Measurements from ENCODE around the gene KLHDC7B.
A peak's percentile ranks its signal among the peaks of the same experiment; 100 is the strongest.

Gene KLHDC7B

DNA sequence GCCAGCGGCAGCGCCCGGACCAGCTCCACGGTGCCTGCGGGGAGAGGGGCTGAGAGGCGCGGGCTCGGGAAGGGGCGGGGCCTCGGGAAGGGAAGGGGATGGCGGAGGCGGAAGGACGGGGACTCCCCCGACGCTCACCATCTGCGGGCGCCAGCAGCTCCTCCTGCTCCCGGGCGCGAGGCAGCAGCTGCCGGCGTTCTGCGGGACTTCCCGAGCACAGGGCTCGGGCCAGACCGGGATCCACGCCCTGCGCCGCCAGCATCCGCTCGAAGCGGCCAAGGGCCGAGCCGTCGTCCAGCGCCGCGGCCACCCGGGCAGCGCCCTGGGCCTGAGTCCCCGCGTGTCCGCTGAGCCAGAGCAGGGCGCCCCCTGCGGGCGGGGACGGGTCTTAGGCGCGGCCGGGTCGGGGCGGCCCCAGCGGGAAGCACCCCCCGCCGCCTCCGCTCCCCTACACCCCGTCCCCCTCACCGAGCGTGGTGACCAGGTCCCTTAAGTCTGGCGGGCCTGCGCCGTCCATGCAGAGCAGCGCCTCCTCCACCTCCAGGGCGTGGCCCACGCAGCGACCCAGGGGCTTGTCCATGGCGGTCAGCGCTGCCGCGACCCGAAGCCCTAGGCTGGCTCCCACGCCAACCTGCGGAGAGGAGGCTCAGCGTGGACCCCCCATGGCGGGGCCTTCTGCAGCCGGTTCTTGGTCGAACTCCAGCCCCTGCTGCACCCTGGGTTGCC is 19.4 kb upstream of the KLHDC7B start:
- peak overlapping the region; percentile 81 for H3K27ac ChIP-seq (ENCODE audit: low read depth, low read length)
- no peak overlapping the region for H3K9ac ChIP-seq (ENCODE audit: low read length)
- peaks cover 25% of the 10 kb centered on the region for H3K36me3 ChIP-seq (ENCODE audit: insufficient read depth, low read length)
- peaks cover 5 to 24% of the 10 kb centered on the region in 2 donors for H3K27me3 ChIP-seq (ENCODE audit: control insufficient read depth in 1 of 2, insufficient read depth in 2 of 2, low read length in 2 of 2)
- peaks cover 23% of the 10 kb centered on the region for H3K4me1 ChIP-seq (ENCODE audit: insufficient read depth, low read length)
- peak overlapping the region; percentile 65 to 94 for H3K4me3 ChIP-seq (ENCODE audit: low read depth in 1 of 2, low read length in 2 of 2)
- H3K9me3 ChIP-seq (ENCODE audit: low read length): no peaks in the 10 kb centered on the region

DNA sequence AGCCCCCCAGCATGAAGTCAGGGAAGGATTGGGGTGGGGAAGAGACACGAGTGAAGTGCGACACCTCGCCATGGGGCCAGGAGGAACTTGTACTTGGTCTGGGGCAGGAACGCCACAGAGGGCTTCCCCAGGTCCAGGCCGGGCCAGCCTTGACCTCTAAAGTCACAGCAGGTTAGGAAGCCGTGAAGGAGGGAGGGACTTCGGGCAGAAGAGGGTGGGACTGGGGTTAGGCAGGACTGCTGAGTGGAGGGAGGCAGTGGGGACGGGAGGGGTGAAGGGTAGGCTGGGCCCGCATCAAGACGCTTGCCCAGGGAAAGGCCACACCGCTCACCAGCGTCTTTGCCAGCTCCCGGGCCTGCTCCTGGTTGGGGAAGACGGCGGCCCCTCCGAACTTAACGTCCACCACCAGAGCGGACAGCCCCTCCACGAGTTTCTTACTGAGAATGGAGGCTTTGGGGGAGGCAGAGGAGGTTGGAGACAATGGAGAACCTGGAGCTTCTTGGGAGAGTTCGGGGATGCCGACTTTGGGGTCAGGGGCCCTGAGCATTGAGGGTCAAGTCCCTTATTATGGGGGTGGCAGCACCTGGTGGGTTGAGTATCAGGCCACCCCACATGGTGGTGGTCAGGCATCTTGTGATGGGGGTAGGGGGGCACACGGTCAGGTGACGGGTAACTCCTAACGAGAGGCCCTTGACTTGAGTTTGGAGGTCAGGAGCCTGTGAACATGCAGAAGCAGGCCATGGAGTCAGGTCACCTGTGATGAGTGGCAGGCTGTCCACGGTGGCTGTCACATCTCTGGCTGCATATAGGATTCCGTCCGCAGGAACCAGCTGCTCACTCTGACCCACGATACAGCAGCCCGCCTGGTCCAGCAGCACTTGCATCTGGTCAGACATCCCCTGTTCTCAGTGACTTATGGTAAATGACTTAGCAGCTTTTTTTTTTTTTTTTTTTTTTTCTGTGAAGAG is 18.6 kb upstream of the KLHDC7B start:
- no peaks in the 10 kb centered on the region for H3K9me3 ChIP-seq (ENCODE audit: low read length)
- H3K4me1 ChIP-seq (ENCODE audit: insufficient read depth, low read length): peaks cover 25% of the 10 kb centered on the region
- peak overlapping the region; percentile 65 to 94 for H3K4me3 ChIP-seq (ENCODE audit: low read depth in 1 of 2, low read length in 2 of 2)
- H3K9ac ChIP-seq (ENCODE audit: low read length): no peak overlapping the region
- H3K27ac ChIP-seq (ENCODE audit: low read depth, low read length): peak overlapping the region; percentile 81
- peaks cover 17% of the 10 kb centered on the region for H3K36me3 ChIP-seq (ENCODE audit: insufficient read depth, low read length)
- H3K27me3 ChIP-seq (ENCODE audit: control insufficient read depth in 1 of 2, insufficient read depth in 2 of 2, low read length in 2 of 2): peaks cover 8 to 32% of the 10 kb centered on the region in 2 donors

DNA sequence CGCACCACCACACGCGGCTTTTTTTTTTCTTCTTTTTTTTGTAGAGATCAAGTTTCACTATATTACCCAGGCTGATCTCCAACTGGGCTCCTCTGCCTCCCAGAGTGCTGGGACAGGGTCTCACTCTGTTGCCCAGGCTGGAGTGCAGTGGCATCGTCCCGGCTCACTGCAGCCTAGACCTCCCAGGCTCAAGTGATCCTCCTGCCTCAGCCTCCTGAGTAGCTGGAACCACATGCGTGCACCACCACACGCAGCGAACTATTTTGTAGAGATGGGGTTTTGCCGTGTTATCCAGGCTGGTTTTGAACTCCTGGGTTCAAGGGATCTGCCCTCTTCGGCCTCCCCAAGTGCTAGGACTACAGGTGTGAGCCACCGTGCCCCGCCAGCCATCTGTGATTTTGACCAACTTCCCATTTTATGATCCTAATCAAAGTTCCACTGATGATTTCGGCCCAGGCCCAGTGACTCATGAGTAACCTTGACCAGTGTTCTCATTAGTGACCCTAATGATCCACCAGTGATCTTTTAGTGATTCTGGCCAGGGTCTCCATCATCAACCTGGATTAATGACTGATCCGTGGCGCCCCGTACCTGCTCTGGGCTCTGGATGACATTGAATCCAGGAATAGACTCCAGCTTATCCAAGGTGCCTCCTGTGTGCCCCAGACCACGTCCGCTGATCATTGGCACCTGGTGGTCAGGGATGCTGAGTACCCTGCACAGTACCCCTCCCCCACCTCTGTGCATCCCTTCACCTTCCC is 17.6 kb upstream of the KLHDC7B start:
- Histone ChIP-seq H3K27ac (ENCODE audit: low read depth, low read length) (no peak overlapping the region), H3K9ac (ENCODE audit: low read length) (no peak overlapping the region), H3K36me3 (ENCODE audit: insufficient read depth, low read length) (peaks cover 9% of the 10 kb centered on the region), H3K9me3 (ENCODE audit: low read length) (no peaks in the 10 kb centered on the region), H3K4me1 (ENCODE audit: insufficient read depth, low read length) (peaks cover 25% of the 10 kb centered on the region), H3K27me3 (ENCODE audit: control insufficient read depth in 1 of 2, insufficient read depth in 2 of 2, low read length in 2 of 2) (peaks cover 14 to 42% of the 10 kb centered on the region in 2 donors), H3K4me3 (ENCODE audit: low read depth in 1 of 2, low read length in 2 of 2) (no peak overlapping the region)

DNA sequence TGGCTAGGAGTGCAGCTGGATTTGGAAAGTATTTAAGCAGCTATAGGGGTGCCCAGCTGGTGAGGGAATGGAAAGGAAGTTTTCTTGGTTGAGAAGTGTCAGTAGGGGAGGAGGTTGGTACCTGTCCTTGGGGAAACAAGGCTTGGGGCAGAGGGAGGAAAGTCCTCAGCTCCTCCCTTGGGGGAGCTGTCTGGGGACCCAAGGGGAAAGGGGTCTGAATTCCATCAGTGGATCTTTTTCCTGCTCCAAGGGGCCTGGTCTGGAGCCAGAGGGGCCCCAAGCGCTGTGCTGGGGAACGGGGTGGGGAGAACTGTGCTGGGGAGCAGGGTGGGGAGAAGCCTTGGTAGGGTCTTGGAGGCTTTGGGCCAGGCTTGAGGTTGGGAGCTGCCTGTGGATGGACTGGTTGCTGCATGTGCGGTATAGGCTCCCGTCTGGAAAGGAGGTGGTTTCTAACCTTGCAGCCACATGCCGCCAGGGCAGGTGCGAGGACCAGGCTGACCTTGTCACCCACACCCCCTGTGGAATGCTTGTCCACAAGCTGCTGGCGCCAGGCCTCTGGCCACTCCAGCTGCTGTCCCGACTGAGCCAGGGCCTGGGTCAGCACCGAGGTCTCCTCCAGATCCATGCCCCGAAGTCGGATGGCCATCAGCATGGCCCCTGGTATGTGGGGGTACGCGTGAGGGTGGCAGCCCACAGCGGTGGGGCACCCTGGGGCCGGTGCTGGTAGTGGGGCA is 16.9 kb upstream of the KLHDC7B start:
- Histone ChIP-seq H3K4me3 (ENCODE audit: low read depth in 1 of 2, low read length in 2 of 2) (no peak overlapping the region), H3K36me3 (ENCODE audit: insufficient read depth, low read length) (peaks cover 2% of the 10 kb centered on the region), H3K9ac (ENCODE audit: low read length) (no peak overlapping the region), H3K27ac (ENCODE audit: low read depth, low read length) (no peak overlapping the region), H3K9me3 (ENCODE audit: low read length) (no peaks in the 10 kb centered on the region), H3K27me3 (ENCODE audit: control insufficient read depth in 1 of 2, insufficient read depth in 2 of 2, low read length in 2 of 2) (peaks cover 16 to 50% of the 10 kb centered on the region in 2 donors), H3K4me1 (ENCODE audit: insufficient read depth, low read length) (peaks cover 23% of the 10 kb centered on the region)

DNA sequence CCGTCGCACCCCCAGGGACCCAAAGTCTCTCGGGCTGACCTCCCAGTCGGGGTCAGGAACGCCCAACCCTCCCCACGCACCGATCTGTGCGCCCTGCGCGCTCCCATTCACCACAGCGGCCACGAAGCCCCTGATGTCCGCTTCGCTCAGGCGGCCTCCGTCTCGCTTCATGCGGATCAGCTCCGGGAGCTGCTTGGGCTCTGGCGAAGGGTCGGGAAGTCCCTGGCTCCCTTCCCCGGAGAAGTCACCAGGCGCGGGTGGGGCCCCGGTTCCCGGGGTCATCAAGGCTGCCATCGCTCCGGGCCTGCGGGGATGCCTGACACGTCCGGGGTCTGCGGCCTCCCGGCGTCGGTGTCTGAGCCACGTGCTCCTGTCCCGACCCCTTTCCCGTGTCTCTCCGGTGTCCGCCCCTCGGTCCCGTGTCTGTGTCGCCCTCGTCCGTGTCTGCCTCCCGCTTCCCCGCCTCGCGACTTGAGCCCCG is 16.2 kb upstream of the KLHDC7B start:
- H3K36me3 ChIP-seq (ENCODE audit: insufficient read depth, low read length): no peaks in the 10 kb centered on the region
- no peak overlapping the region for H3K27ac ChIP-seq (ENCODE audit: low read depth, low read length)
- H3K9ac ChIP-seq (ENCODE audit: low read length): no peak overlapping the region
- H3K27me3 ChIP-seq (ENCODE audit: control insufficient read depth in 1 of 2, insufficient read depth in 2 of 2, low read length in 2 of 2): peaks cover 20 to 55% of the 10 kb centered on the region in 2 donors
- peak overlapping the region in 1 of 2 donors; percentile 30 for H3K4me3 ChIP-seq (ENCODE audit: low read depth in 1 of 2, low read length in 2 of 2)
- no peaks in the 10 kb centered on the region for H3K9me3 ChIP-seq (ENCODE audit: low read length)
- peaks cover 17% of the 10 kb centered on the region for H3K4me1 ChIP-seq (ENCODE audit: insufficient read depth, low read length)

DNA sequence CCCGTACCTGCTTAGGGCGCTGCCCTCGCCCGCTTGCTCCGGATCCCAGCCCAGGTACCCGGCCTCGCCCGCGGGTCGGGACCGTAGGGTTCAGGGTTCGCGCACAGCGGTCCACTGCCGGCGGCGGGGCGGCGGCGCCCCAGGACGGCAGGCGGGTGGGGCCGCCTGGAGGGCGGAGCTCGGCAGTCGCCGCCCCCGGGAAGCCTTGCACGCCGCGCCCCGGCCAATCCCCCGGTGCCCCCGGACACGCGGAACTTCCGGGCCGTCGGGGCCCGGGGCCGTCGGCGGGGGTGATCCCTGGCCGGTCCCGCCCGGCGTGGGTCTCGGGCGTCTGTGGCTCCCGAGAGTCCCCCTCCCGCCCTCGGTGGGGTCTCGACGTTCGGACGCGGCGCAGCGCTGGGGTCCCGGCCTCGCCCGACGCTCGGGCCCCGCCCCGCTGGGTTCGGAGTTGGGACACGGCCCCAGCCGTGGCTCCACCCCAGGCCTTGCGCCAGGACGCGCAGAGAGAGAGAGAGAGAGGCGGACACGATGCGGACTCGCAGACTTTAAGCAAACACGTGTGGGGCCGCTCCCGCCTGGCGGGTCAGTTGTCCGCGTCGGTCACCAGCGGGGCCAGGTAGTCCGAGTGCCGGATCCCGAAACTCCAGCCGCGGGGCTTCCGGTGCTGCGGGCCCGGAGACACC is 15.7 kb upstream of the KLHDC7B start, which contains the start of gene TYMP:
TYMP (minus strand) TSS at position 116 of the 683 bp plus-strand sequence. CDS start 303 bp downstream, outside the sequence.
- Histone ChIP-seq H3K27me3 (ENCODE audit: control insufficient read depth in 1 of 2, insufficient read depth in 2 of 2, low read length in 2 of 2) (peaks cover 21 to 59% of the 10 kb centered on the region in 2 donors), H3K4me3 (ENCODE audit: low read depth in 1 of 2, low read length in 2 of 2) (peak within 1 kb of the TSS; percentile 30 to 53), H3K36me3 (ENCODE audit: insufficient read depth, low read length) (no peaks in the 10 kb centered on the region), H3K9ac (ENCODE audit: low read length) (no peak within 1 kb of the TSS), H3K27ac (ENCODE audit: low read depth, low read length) (peak within 1 kb of the TSS; percentile 64), H3K9me3 (ENCODE audit: low read length) (no peaks in the 10 kb centered on the region), H3K4me1 (ENCODE audit: insufficient read depth, low read length) (peaks cover 12% of the 10 kb centered on the region)

DNA sequence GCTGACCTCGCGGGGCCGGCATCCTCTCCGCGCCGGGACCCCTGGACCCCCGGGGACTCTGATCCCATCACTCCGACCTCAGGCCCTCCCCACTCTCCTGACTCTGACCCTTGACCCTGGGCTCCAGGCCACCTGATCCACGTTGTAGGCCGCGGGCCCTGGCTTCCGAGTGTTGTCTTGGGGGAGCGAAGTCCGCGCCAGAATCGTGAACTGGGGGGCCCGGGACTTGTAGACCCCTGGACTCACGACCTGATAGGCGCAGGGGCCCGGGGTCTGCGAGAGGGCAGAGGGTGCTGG is 15.2 kb upstream of the KLHDC7B start:
- H3K4me1 ChIP-seq (ENCODE audit: insufficient read depth, low read length): peaks cover 12% of the 10 kb centered on the region
- H3K9ac ChIP-seq (ENCODE audit: low read length): no peak overlapping the region
- H3K4me3 ChIP-seq (ENCODE audit: low read depth in 1 of 2, low read length in 2 of 2): peak overlapping the region; percentile 30 to 53
- H3K36me3 ChIP-seq (ENCODE audit: insufficient read depth, low read length): no peaks in the 10 kb centered on the region
- H3K27me3 ChIP-seq (ENCODE audit: control insufficient read depth in 1 of 2, insufficient read depth in 2 of 2, low read length in 2 of 2): peaks cover 21 to 61% of the 10 kb centered on the region in 2 donors
- peak overlapping the region; percentile 64 for H3K27ac ChIP-seq (ENCODE audit: low read depth, low read length)
- no peaks in the 10 kb centered on the region for H3K9me3 ChIP-seq (ENCODE audit: low read length)

DNA sequence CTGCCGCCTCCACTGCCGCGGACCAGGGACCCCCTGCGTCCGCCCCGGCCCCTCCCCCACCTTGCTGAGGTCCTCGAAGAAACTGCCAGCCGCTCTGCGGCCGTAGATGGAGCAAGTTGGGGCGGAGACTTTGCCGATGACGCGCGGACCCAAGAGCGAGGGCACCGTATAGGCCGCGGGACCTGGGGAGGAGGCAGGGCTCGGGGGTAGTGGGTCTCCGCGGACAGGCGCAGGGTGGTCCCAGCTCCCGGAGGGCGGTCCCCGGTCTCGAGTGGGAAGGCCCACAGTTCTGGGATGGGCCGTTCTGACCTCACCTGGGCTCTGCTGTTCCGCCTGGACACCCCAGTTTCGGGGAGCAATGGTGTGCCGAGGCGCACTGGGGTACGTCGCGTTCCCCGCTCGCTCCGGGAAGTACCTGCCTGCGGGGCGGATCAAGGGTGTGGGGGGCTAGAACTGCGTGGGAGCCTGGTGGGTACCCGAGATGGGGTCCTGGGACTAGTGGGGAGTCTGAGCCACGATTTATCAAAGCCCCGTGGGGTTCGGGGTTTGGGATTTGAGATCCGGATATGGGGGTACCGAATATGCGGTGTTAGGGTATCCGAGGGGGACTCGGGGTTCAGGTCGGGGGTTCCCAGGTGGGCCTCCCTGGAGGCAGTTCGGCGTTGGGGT is 14.7 kb upstream of the KLHDC7B start:
- H3K9me3 ChIP-seq (ENCODE audit: low read length): no peaks in the 10 kb centered on the region
- H3K9ac ChIP-seq (ENCODE audit: low read length): no peak overlapping the region
- peak overlapping the region; percentile 64 for H3K27ac ChIP-seq (ENCODE audit: low read depth, low read length)
- H3K36me3 ChIP-seq (ENCODE audit: insufficient read depth, low read length): no peaks in the 10 kb centered on the region
- peaks cover 21 to 64% of the 10 kb centered on the region in 2 donors for H3K27me3 ChIP-seq (ENCODE audit: control insufficient read depth in 1 of 2, insufficient read depth in 2 of 2, low read length in 2 of 2)
- peaks cover 12% of the 10 kb centered on the region for H3K4me1 ChIP-seq (ENCODE audit: insufficient read depth, low read length)
- peak overlapping the region; percentile 53 to 57 for H3K4me3 ChIP-seq (ENCODE audit: low read depth in 1 of 2, low read length in 2 of 2)

DNA sequence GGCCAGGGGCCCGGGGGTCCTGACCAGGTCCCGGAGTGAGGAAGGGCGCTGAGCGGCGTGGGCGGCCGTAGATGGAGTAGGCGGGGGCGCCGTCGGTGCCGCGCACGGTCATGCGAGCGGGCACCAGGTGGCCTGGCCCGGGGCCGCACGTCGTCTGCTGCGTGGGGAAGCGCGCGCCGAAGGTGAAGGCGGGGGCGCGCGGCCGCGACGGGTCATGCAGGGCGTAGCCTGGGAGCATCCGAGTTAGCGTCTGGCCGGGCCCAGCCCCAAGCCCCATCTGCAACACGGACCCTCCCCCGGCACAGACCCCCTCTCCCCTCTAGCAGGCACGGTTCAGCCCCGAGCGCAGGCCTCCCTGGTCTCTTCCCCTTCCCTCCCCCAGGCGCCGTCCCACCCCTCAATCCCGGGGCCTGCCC is 14.1 kb upstream of the KLHDC7B start:
- peak overlapping the region; percentile 64 for H3K27ac ChIP-seq (ENCODE audit: low read depth, low read length)
- H3K27me3 ChIP-seq (ENCODE audit: control insufficient read depth in 1 of 2, insufficient read depth in 2 of 2, low read length in 2 of 2): peaks cover 21 to 70% of the 10 kb centered on the region in 2 donors
- H3K36me3 ChIP-seq (ENCODE audit: insufficient read depth, low read length): no peaks in the 10 kb centered on the region
- no peaks in the 10 kb centered on the region for H3K9me3 ChIP-seq (ENCODE audit: low read length)
- peaks cover 12% of the 10 kb centered on the region for H3K4me1 ChIP-seq (ENCODE audit: insufficient read depth, low read length)
- no peak overlapping the region for H3K9ac ChIP-seq (ENCODE audit: low read length)
- H3K4me3 ChIP-seq (ENCODE audit: low read depth in 1 of 2, low read length in 2 of 2): peak overlapping the region; percentile 53 to 57

Data from muscle layer of colon (tissue), 2 donors.